ENCODE measurements around the gene SP1.

The SP1 gene

GRCh38 chr12:53402871-53403270 lies 22.9 kb downstream of the SP1 start:
- Histone ChIP-seq H2AFZ (ENCODE audit: low read depth, low read length) (no peak overlapping the region), H3K36me3 (ENCODE audit: insufficient read depth, low read length) (peaks cover 45% of the 10 kb centered on the region), H3K4me3 (ENCODE audit: low read depth in 1 of 2, low read length in 2 of 2) (no peak overlapping the region), H4K20me1 (ENCODE audit: insufficient read depth, low read length) (peaks cover 5% of the 10 kb centered on the region; the same call in 1 of the 2 replicates), H3K9ac (ENCODE audit: low read depth, low read length) (no peak overlapping the region), H3K27me3 (ENCODE audit: insufficient read depth, low read length, poor library complexity) (no peaks in the 10 kb centered on the region), H3K79me2 (ENCODE audit: insufficient read depth, low read length) (peaks cover 75% of the 10 kb centered on the region), H3K4me2 (ENCODE audit: insufficient read depth, low read length) (no peak overlapping the region), H3K9me3 (ENCODE audit: insufficient read depth, low read length, severe bottlenecking) (no peaks in the 10 kb centered on the region), H3K4me1 (ENCODE audit: insufficient read depth, low read length) (no peaks in the 10 kb centered on the region), H3K27ac (ENCODE audit: low read length) (no peak overlapping the region)
- DNase-seq (no peak), ATAC-seq (ENCODE audit: insufficient read depth, low read depth) (no peak)
- no peak for TF ChIP-seq EZH2 (IDR thresholded peaks at IDR 0.05; ENCODE audit: borderline replicate concordance, low read depth, low read length, severe bottlenecking)
- TF ChIP-seq, protein P1, sequence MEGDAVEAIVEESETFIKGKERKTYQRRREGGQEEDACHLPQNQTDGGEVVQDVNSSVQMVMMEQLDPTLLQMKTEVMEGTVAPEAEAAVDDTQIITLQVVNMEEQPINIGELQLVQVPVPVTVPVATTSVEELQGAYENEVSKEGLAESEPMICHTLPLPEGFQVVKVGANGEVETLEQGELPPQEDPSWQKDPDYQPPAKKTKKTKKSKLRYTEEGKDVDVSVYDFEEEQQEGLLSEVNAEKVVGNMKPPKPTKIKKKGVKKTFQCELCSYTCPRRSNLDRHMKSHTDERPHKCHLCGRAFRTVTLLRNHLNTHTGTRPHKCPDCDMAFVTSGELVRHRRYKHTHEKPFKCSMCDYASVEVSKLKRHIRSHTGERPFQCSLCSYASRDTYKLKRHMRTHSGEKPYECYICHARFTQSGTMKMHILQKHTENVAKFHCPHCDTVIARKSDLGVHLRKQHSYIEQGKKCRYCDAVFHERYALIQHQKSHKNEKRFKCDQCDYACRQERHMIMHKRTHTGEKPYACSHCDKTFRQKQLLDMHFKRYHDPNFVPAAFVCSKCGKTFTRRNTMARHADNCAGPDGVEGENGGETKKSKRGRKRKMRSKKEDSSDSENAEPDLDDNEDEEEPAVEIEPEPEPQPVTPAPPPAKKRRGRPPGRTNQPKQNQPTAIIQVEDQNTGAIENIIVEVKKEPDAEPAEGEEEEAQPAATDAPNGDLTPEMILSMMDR (IDR thresholded peaks at IDR 0.05; ENCODE audit: borderline replicate concordance, extremely low read depth, low read length, poor library complexity, severe bottlenecking): no peak

GRCh38 chr12:53410951-53411350 lies 31.0 kb downstream of the SP1 start:
- Histone ChIP-seq H3K9ac (ENCODE audit: low read depth, low read length) (no peak overlapping the region), H3K9me3 (ENCODE audit: insufficient read depth, low read length, severe bottlenecking) (no peaks in the 10 kb centered on the region)

DNA sequence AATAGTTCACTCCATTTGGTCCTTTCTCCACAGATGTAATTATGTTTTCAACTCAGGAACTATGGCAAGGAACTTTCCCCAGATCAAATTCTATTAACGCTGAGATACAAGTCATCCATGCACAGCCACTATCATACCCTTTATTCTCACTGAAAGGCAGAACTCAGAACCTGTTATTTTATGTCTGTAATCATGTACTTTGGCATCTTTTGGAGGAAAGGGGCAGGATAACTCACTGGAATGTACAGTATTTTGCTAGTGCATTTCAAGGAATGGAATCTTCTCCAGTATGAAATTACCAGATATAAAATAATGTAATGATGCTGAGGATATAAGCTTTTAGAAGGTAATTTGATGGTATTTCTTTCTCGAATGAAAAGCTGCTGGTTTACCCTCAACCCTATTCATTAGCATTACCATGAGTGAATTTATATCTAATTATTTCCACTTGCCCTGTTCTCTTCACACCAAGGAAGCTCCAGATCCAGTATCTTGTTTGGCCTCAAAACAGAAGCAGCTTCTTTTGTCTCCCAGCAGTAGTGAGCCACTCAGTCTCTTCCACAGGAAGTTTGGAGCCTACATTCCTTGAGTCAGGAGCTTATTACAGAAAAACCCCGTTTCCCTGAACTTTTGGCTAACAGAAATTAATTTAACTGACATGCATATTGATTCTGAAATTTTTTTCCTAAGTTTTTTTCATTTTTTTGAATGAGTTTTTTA lies 33.7 kb downstream of the SP1 start:
- no peak overlapping the region for H3K9ac ChIP-seq (ENCODE audit: low read depth, low read length)
- no peak for DNase-seq
- H3K9me3 ChIP-seq (ENCODE audit: insufficient read depth, low read length, severe bottlenecking): no peaks in the 10 kb centered on the region
- no peak overlapping the region for H3K4me3 ChIP-seq (ENCODE audit: low read depth in 1 of 2, low read length in 2 of 2)
- no peaks in the 10 kb centered on the region for H3K4me1 ChIP-seq (ENCODE audit: insufficient read depth, low read length)
- no peak overlapping the region for H3K27ac ChIP-seq (ENCODE audit: low read length)
- no peaks in the 10 kb centered on the region for H3K79me2 ChIP-seq (ENCODE audit: insufficient read depth, low read length)
- no peak overlapping the region for H2AFZ ChIP-seq (ENCODE audit: low read depth, low read length)
- TF ChIP-seq, protein P1 (IDR thresholded peaks at IDR 0.05; ENCODE audit: borderline replicate concordance, extremely low read depth, low read length, poor library complexity, severe bottlenecking): no peak
- TF ChIP-seq EZH2 (IDR thresholded peaks at IDR 0.05; ENCODE audit: borderline replicate concordance, low read depth, low read length, severe bottlenecking): no peak
- ATAC-seq (ENCODE audit: insufficient read depth, low read depth): no peak
- peaks cover 5% of the 10 kb centered on the region for H4K20me1 ChIP-seq (ENCODE audit: insufficient read depth, low read length)
- H3K36me3 ChIP-seq (ENCODE audit: insufficient read depth, low read length): peaks cover 42% of the 10 kb centered on the region
- no peaks in the 10 kb centered on the region for H3K27me3 ChIP-seq (ENCODE audit: insufficient read depth, low read length, poor library complexity)
- no peak overlapping the region for H3K4me2 ChIP-seq (ENCODE audit: insufficient read depth, low read length)

More at GRCh38 chr12:53410951-53411350, 31.0 kb downstream of the SP1 start:
- ATAC-seq (ENCODE audit: insufficient read depth, low read depth) (no peak), DNase-seq (no peak)
- H4K20me1 ChIP-seq (ENCODE audit: insufficient read depth, low read length): peaks cover 10% of the 10 kb centered on the region
- H3K27ac ChIP-seq (ENCODE audit: low read length): no peak overlapping the region
- no peak overlapping the region for H3K4me3 ChIP-seq (ENCODE audit: low read depth in 1 of 2, low read length in 2 of 2)
- TF ChIP-seq, protein P1 (IDR thresholded peaks at IDR 0.05; ENCODE audit: borderline replicate concordance, extremely low read depth, low read length, poor library complexity, severe bottlenecking): no peak
- no peak for TF ChIP-seq EZH2 (IDR thresholded peaks at IDR 0.05; ENCODE audit: borderline replicate concordance, low read depth, low read length, severe bottlenecking)
- no peak overlapping the region for H2AFZ ChIP-seq (ENCODE audit: low read depth, low read length)
- H3K4me2 ChIP-seq (ENCODE audit: insufficient read depth, low read length): no peak overlapping the region
- peaks cover 59% of the 10 kb centered on the region for H3K36me3 ChIP-seq (ENCODE audit: insufficient read depth, low read length)
- H3K27me3 ChIP-seq (ENCODE audit: insufficient read depth, low read length, poor library complexity): no peaks in the 10 kb centered on the region
- H3K79me2 ChIP-seq (ENCODE audit: insufficient read depth, low read length): peaks cover 6% of the 10 kb centered on the region; the same call in 1 of the 2 replicates
- H3K4me1 ChIP-seq (ENCODE audit: insufficient read depth, low read length): no peaks in the 10 kb centered on the region

Measured in DND-41 (cell line).